Neural progenitor cell (in vitro differentiated cells): ENCODE measurements around the gene ADRB1. TPM values are rescaled to one million over a fixed set of nuclear protein-coding genes. Genes with fewer than 3 reads are reported as not detected.

Experiments
- DNase-seq: peaks from one replicate; pipeline ENCODE4 v3.0.0-alpha.2; 2016; ENCODE audit warnings: low spot score
- H2AFZ ChIP-seq: fragments of 200-600 bp; sonication (generic); replicated peaks from 2 replicates; pipeline ENCODE4 v1.6.1; 2016; ENCODE audit warnings: antibody characterized with exemption
- H3F3A ChIP-seq: fragments of 200-600 bp; sonication (generic); 2 replicates; pipeline ENCODE4 v1.6.1; 2016; ENCODE audit warnings: antibody characterized with exemption, low read depth
- H3K27ac ChIP-seq: fragments of 200-600 bp; sonication (generic); 2 replicates; pipeline ENCODE4 v1.5.1; 2016; ENCODE audit warnings: mild to moderate bottlenecking
- H3K27me3 ChIP-seq: fragments of 200-600 bp; sonication (generic); 2 replicates; pipeline ENCODE4 v1.6.1; 2016; ENCODE audit warnings: mild to moderate bottlenecking, moderate library complexity
- H3K36me3 ChIP-seq: fragments of 200-600 bp; sonication (generic); 2 replicates; pipeline ENCODE4 v1.5.1; 2016
- H3K4me1 ChIP-seq: fragments of 200-600 bp; sonication (generic); 2 replicates; pipeline ENCODE4 v1.6.1; 2016; ENCODE audit warnings: mixed run types
- H3K4me2 ChIP-seq: fragments of 200-600 bp; sonication (generic); 2 replicates; pipeline ENCODE4 v1.6.1; 2016
- H3K4me3 ChIP-seq: fragments of 200-600 bp; sonication (generic); 2 replicates; pipeline ENCODE4 v1.5.1; 2016
- H3K79me2 ChIP-seq: fragments of 200-600 bp; sonication (generic); 2 replicates; pipeline ENCODE4 v1.6.1; 2016; ENCODE audit warnings: low read depth
- H3K9ac ChIP-seq: fragments of 200-600 bp; sonication (generic); 2 replicates; pipeline ENCODE4 v1.6.1; 2016
- H3K9me3 ChIP-seq: fragments of 200-600 bp; sonication (generic); 2 replicates; pipeline ENCODE4 v1.5.1; 2016; ENCODE audit warnings: low read depth
- H4K20me1 ChIP-seq: fragments of 200-600 bp; sonication (generic); 2 replicates; pipeline ENCODE4 v1.6.1; 2016; ENCODE audit warnings: low read depth
- H3K27ac Mint-ChIP-seq: 3 replicates; pipeline ENCODE4 v1.8.0; 2021; ENCODE audit warnings: mixed read lengths
- H3K27me3 Mint-ChIP-seq: 2 replicates; pipeline ENCODE4 v1.8.0; 2022; ENCODE audit warnings: low read depth, mild to moderate bottlenecking, inconsistent platforms, moderate library complexity, mixed read lengths; ENCODE audit not compliant: insufficient read depth
- H3K36me3 Mint-ChIP-seq: 3 replicates; pipeline ENCODE4 v1.8.0; 2021; ENCODE audit warnings: mixed read lengths
- H3K4me1 Mint-ChIP-seq: 3 replicates; pipeline ENCODE4 v1.8.0; 2021; ENCODE audit warnings: mixed read lengths
- H3K4me3 Mint-ChIP-seq: 3 replicates; pipeline ENCODE4 v1.8.0; 2021; ENCODE audit warnings: mild to moderate bottlenecking, moderate library complexity, mixed read lengths
- H3K9me3 Mint-ChIP-seq: 3 replicates; pipeline ENCODE4 v1.8.0; 2020; ENCODE audit warnings: mixed read lengths
- EZH2 ChIP-seq: fragments of 200-600 bp; sonication (generic); IDR thresholded peaks from 2 replicates; pipeline ENCODE4 v1.6.1; 2017; ENCODE audit warnings: antibody characterized with exemption, mild to moderate bottlenecking, moderate library complexity
- EZH2phosphoT487 ChIP-seq: fragments of 200-600 bp; sonication (generic); IDR thresholded peaks from 2 replicates; pipeline ENCODE4 v1.6.1; 2017; ENCODE audit warnings: antibody characterized with exemption
- total RNA-seq: library from RNA; depleted of rRNA; stranded (reverse); fragments of >200 nt; gene quantifications from 2 replicates; pipeline ENCODE4 v1.2.3, GENCODE V29; 2015; ENCODE audit warnings: low replicate concordance
- TF ChIP-seq, protein P1 (sequence below): fragments of 200-600 bp; sonication (generic); IDR thresholded peaks from 2 replicates; pipeline ENCODE4 v1.5.1; 2017; ENCODE audit warnings: antibody characterized with exemption, mild to moderate bottlenecking

ADRB1 gene
- total RNA-seq, 1 donor from 2014 or later, result not detected

DNA sequence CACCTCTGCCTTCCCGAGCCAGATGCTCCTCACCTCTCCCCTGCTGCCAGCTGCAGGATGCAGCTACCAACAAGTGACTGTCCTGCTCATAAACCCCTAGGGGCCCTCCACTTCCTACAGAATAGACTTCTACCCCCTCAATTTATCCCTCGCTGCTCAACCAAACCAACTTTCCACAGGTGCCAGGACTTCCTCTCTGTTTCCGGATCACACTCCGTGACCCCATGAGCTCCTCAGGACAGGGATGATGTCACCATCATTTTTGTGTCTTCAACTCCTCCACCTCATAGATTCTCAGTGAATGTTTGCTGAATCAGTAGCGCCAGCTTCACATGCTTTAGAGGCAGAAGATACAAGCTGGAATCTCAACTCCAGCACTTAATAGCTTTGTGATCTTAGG is 25.8 kb upstream of the ADRB1 start:
- no peaks in the 10 kb centered on the region for H3K79me2 ChIP-seq

DNA sequence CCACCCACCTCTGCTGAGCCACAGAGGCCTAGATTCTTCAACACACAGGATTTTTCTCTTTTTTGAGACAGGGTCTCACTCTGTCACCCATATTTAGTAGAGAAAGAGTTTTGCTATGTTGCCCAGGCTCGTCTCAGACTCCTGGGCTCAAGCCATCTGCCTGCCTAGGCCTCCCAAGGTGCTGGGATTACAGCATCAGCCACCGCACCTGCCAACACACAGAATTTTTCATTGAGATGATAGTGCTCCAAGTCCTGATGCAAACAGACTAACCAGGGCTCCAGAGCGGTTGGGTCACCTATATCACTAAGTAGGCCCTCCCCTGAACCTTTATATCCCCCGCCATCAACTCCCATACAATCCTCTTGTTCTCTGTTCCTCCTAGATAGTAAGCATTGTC is 24.4 kb upstream of the ADRB1 start:
- Histone ChIP-seq H3K4me2 (no peak overlapping the region), H3K9ac (no peak overlapping the region), H3K9me3 (no peaks in the 10 kb centered on the region), H3K4me3 (no peak overlapping the region), H3K36me3 (no peaks in the 10 kb centered on the region), H4K20me1 (no peaks in the 10 kb centered on the region), H3F3A (no peaks in the 10 kb centered on the region), H3K27me3 (no peaks in the 10 kb centered on the region), H3K27ac (no peak overlapping the region), H3K4me1 (peaks cover 3% of the 10 kb centered on the region), H3K79me2 (no peaks in the 10 kb centered on the region), H2AFZ (no peak overlapping the region)
- Mint-ChIP-seq H3K27me3 (peaks cover 2% of the 10 kb centered on the region), H3K27ac (no peak overlapping the region), H3K4me3 (no peak overlapping the region), H3K36me3 (no peaks in the 10 kb centered on the region), H3K4me1 (peaks cover 4% of the 10 kb centered on the region), H3K9me3 (peaks cover 9% of the 10 kb centered on the region)
- DNase-seq, result no peak
- TF ChIP-seq EZH2phosphoT487 (no peak), EZH2 (no peak)
- TF ChIP-seq, protein P1, sequence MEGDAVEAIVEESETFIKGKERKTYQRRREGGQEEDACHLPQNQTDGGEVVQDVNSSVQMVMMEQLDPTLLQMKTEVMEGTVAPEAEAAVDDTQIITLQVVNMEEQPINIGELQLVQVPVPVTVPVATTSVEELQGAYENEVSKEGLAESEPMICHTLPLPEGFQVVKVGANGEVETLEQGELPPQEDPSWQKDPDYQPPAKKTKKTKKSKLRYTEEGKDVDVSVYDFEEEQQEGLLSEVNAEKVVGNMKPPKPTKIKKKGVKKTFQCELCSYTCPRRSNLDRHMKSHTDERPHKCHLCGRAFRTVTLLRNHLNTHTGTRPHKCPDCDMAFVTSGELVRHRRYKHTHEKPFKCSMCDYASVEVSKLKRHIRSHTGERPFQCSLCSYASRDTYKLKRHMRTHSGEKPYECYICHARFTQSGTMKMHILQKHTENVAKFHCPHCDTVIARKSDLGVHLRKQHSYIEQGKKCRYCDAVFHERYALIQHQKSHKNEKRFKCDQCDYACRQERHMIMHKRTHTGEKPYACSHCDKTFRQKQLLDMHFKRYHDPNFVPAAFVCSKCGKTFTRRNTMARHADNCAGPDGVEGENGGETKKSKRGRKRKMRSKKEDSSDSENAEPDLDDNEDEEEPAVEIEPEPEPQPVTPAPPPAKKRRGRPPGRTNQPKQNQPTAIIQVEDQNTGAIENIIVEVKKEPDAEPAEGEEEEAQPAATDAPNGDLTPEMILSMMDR, result no peak

More for the DNA sequence above, 25.8 kb upstream of the ADRB1 start:
- H2AFZ ChIP-seq, result no peak overlapping the region
- H3F3A ChIP-seq, result no peaks in the 10 kb centered on the region
- no peaks in the 10 kb centered on the region for H3K27me3 ChIP-seq
- no peaks in the 10 kb centered on the region for H4K20me1 ChIP-seq
- H3K27ac ChIP-seq, result no peak overlapping the region
- no peak for DNase-seq
- TF ChIP-seq, protein P1, result no peak
- no peak for TF ChIP-seq EZH2phosphoT487
- Mint-ChIP-seq H3K27ac (no peak overlapping the region), H3K27me3 (peaks cover 2% of the 10 kb centered on the region), H3K4me1 (peaks cover 4% of the 10 kb centered on the region), H3K4me3 (no peak overlapping the region), H3K9me3 (peaks cover 9% of the 10 kb centered on the region), H3K36me3 (no peaks in the 10 kb centered on the region)
- H3K4me1 ChIP-seq, result peaks cover 3% of the 10 kb centered on the region
- H3K9ac ChIP-seq, result no peak overlapping the region
- H3K4me3 ChIP-seq, result no peak overlapping the region
- H3K9me3 ChIP-seq, result no peaks in the 10 kb centered on the region
- H3K4me2 ChIP-seq, result no peak overlapping the region
- H3K36me3 ChIP-seq, result no peaks in the 10 kb centered on the region

DNA sequence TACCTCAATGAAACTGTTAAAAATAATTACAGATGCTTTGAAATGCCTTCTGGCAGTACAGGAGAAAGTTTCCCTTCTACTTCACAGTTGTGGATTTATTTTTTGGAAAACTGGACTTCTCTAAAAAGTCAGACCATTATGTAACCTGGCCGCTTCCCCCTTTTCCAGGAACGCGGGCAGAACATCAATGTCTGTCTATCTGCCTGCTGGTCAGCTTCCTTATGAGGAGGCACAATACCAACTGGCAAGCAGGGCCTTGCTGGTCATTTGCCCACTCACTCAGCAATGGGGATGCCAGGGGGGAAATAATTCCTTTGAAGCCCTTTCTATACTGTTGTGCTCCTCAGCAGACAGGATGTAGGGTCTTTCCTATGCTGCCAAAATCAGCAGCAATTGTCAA is 22.5 kb upstream of the ADRB1 start:
- Histone ChIP-seq H3K9me3 (no peaks in the 10 kb centered on the region), H3K27me3 (no peaks in the 10 kb centered on the region), H3K4me3 (no peak overlapping the region), H2AFZ (no peak overlapping the region), H3K27ac (no peak overlapping the region), H4K20me1 (no peaks in the 10 kb centered on the region), H3K4me1 (peaks cover 3% of the 10 kb centered on the region), H3K4me2 (no peak overlapping the region), H3K9ac (no peak overlapping the region), H3F3A (no peaks in the 10 kb centered on the region), H3K36me3 (no peaks in the 10 kb centered on the region), H3K79me2 (no peaks in the 10 kb centered on the region)
- peaks cover 8% of the 10 kb centered on the region for H3K27me3 Mint-ChIP-seq
- peaks cover 4% of the 10 kb centered on the region for H3K4me1 Mint-ChIP-seq
- TF ChIP-seq EZH2, result no peak
- no peak for TF ChIP-seq EZH2phosphoT487
- TF ChIP-seq, protein P1, result no peak
- no peak for DNase-seq
- H3K9me3 Mint-ChIP-seq, result no peaks in the 10 kb centered on the region
- H3K27ac Mint-ChIP-seq, result no peak overlapping the region
- H3K4me3 Mint-ChIP-seq, result no peak overlapping the region
- no peaks in the 10 kb centered on the region for H3K36me3 Mint-ChIP-seq
